ENCODE measurements around the gene SVOPL.

SVOPL gene

DNA sequence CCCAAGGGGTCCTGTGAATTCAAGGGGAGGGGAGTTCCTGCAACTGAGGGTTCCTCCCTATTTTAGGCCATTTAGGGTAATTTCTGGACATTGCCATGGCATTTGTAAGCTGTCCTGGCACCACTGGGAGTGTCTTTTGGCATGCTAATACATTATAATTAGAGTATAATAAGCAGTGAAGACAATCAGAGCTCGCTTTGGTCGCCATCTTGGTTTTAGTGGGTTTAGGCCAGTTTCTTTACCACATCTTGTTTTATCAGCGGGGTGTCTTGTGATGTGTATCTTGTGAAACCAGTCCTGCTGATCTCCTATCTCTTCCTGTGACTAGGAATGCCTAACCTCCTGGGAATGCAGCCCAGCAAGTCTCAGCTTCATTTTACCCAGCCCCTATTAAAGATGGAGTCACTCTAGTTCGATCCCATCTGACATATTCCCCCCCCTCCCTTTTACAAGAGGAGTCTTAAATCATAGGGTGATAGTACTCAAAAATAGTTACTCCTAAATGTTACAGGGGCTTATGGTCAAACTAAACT, 43.2 kb downstream of the SVOPL start:
- no peak for DNase-seq

DNA sequence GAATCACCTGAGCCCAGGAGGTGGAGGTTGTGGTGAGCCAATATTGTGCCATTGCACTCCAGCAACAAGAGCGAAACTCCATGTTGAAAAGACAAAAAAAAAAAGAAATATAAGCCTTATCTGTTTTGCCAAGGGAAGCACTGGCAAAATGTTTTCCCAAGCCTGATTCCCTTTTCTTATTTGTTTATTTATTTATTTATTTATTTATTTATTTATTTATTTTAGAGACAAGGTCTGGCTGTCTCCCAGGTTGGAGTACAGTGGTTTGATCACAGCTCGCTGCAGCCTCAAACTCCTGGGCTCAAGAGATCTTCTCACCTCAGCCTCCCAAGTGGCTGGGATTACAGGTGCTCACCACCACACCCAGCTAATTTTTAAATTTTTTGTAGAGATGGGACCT, 44.2 kb downstream of the SVOPL start:
- no peak for DNase-seq

DNA sequence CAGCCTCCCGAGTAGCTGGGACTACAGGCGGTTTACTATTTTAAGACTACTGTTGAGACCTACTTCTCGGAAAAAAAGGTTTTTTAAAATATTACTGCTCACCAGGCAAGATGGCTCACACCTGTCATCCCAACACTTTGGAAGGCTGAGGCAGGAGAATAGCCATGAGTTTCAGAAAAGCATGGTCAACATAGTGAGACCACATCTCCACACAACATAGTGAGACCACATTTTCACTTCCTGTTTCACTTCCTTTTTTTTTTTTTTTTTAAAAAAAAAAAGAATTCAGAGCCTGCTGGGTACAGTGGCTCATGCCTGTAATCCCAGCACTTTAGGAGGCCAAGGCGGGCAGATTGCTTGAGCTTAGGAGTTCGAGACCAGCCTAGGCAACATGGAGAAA, 46.5 kb downstream of the SVOPL start:
- DNase-seq: no peak

DNA sequence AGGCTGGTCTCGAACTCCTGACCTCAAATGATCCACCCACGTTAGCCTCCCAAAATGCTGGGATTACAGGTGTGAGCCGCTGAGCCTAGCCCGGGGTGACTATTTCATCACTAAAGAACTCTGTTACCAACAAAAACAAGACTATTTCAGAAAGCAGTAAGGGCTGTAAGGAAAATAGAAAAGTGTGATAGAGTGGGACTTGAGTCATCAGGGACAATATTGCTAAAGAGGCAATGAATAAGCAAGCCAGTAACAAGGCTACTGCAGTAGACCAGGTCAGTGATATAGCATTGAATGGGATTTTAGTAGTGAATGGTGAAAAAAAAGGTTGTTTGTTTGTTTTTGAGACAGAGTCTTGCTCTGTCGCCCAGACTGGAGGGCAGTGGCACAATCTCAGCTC, 51.7 kb downstream of the SVOPL start:
- DNase-seq: no peak

DNA sequence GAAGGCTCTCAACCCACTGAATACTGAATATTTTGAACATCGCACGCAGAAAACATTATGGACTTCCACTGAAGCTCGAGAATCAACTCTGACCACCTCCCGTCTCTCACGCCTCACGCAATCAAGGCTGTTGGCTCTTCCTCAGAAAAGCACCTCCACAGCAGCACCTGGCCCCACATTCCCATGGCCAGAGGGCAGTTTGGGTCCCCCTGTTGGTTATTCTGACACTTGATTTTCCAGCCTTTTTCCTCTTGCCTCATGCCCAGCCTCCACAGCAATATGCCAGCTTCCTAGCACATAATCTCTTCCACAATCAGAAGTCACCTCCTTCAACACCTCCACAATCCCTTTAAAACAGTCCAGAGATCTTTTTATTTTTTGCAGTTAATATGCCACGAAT, 55.9 kb downstream of the SVOPL start:
- DNase-seq: no peak

DNA sequence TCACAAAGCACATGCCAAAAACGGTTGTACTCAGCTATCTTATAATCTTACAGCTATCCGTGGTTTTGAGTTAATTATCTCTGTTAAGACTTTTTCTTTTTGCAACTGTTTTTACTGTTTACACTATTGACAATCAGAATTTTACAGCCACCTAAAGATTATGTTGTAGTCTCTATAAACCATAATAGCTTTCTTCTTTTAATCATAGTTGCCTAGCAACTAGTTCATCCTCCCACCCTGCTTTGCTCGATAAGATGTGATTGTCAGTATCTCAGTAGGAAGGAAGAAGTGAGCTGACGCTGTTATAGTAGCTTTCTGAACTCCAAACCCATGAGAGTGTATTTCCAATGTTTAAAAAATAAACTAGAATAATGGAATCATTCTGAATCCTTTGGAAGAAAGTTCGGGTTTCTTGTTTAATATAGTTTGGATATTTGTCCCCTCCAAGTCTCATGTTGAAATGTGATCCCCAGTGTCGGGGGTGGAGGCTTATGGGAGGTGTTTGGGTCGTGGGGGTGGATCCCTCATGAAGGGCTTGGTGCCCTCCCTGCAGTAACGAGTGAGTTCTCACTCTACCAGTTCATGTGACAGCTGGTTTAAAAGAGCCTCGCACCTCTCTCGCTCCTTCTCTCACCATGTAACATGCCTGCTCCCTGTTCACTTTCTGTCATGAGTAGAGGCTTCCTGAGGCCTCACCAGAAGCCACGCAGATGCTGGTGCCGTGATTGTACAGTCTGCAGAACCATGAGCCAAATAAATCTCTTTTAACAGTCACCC, 68.1 kb downstream of the SVOPL start:
- DNase-seq: no peak

DNA sequence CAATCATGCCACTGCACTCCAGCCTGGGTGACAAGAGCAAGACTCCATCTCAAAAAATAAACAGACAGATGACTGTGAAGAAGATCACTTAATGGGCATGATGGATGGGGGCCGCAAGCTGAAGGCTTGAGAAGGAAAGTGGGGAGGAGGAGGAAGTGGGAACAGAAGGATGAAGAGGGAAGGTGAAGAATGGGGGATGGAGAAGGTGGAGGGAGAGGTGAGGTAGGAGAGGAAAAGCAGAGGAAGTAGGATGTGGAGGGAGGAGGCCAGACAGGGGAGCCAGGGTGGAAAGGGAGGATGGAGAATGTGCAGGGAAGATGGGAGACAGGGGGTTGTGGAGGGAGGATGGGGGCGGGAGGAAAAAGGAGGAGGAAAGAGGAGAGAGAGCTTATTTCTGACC, 68.8 kb downstream of the SVOPL start:
- no peak for DNase-seq

DNA sequence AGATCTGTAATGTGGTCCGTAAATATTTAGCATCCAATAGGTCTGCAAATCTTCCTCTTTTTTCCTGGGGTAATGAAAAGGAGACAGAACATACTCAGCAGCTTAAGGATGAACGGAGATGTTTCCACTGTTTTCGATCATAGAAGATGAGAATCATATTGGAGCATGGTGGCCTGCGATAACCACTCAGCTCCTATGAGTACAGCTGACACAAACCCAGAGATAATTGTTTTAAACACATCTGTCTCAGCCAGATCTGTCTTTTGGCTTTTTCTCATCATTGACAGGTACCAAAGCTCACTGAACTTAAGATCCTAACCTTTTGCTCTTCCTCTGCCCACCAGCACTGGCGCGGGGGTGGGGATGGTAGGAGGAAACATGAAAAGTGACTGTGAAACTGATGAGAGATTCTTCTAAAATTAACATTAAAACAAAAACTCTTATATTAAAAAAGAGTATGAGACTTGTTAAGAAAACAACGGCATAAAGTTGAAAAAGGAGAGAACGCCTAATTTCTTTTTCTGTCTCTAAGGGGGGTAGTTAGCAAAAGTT, 71.0 kb downstream of the SVOPL start:
- no peak for DNase-seq

DNA sequence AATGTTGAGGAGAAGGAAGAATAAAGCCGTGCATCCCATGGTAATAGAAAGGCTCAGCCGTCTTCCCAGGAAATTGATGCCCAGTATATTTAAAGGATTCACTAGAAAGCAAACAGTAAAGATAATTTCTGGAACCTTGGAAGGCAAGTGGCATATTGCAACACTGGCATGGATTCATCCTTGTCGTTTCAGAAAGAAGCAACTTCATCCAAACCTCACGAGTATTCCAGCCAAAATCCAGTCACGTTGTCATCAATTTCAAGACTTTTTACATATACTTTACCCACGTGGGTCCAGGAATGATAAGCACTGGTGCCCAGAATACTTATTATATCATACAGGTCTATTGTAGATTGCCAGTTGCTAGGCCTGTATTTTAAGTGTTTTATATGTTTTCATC, 73.8 kb downstream of the SVOPL start:
- no peak for DNase-seq

DNA sequence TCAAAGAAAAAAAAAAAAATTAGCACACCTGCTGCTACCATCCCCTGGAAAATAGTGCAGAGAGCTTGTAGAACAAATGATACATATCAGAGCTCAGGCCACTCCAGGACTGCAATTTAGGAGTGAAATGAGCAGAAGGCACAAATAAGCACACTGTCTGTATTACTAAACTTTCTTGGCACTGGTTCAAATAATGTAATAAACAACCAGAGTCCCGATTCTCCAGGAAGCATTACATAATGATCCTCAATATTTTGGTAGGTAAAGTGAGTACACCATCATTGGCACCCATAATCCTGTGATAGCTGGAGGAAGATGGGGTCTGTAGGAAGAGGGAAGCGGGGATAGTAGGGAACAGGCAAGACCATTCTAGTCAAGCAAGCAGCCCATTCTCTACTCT, 74.3 kb downstream of the SVOPL start:
- no peak for DNase-seq

DNA sequence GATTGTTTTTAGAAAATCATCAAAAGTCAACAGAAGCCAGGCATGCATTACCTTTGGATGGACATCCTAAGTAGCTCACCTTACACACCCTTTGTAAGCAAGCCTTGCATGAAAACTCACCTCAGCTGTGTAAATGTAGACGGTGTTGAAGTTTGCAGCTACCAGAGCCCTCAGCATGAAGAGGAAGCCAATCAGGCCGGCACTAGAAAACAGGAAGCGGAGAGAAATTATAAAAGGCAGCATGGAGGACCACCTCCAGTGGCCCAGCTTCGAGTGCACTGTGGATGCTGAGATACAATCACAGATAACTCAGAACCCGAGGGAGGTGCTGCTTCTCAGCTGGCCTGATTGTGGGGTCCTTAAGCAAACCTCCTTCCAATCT, 75.3 kb downstream of the SVOPL start:
- no peak for DNase-seq

DNA sequence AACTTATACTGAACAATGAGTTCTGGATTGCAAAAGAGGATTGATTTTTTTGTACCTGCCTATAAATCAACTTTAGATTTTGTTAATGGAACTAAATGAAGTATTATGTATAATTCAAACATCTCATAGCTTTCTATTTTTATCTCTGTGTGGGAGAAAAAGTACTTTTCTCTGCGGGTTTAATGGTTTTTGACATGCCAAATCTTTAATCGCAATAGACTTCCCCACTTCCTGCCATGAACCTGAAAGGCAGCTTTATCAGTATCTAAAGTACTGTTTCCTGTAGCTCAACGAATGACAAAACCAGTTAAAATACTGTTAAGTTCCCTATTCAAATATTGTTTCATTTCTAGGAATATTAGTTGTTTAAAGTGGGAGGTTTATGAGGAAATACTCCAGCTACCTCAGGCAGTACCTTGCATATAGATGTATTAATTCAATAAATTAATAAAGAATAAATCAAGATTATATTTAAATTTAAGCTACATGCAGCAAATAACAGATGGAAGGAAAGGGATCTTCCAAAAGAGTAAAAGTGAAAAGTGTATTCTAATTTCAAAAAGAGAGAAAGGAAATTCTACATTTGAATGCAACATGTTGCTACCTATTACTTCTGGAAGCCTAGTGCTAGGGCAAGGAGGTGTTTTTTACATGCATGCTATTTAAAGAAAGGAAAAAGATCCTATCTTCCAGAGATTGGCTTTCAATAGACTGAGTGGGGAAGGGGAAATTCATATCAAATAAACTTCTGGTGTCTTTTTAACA, 75.9 kb downstream of the SVOPL start:
- no peak for DNase-seq

DNA sequence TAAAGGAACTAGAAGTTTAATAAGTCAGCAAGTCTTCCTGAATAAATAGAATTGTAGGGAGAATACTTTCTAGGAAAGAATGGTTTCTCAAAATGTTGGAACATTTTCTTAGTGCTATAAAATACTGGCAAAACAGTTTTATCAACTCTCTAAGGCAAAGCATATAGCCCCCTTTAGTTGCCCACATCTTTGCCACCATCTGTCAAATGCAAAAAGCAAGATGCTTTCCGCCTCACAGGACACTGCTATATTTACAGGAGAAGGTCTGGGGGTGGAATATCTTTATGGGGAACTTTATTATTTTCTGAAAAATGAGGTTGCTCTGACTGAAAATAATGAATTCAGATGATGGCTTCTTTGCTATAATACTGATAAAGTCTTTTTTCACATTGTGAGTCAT, 78.3 kb downstream of the SVOPL start:
- no peak for DNase-seq

DNA sequence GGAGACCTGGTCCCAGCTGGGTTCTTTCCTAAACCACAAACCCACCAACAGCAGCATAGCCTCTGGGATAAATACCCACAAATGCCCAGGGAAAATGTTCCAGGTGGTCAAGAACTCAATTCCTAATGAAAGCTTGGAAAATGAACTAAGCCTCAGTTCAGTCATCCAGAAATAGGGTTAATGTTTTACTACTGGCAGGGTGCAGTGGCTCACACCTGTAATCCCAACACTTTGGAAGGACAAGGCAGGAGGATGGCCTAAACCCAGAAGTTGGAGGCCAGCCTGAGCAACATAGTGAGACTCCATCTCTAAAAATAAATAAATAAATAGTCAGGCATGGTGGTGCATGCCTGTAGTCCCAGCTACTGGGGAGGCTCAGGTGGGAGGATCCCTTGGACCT, 82.2 kb downstream of the SVOPL start:
- no peak for DNase-seq

DNA sequence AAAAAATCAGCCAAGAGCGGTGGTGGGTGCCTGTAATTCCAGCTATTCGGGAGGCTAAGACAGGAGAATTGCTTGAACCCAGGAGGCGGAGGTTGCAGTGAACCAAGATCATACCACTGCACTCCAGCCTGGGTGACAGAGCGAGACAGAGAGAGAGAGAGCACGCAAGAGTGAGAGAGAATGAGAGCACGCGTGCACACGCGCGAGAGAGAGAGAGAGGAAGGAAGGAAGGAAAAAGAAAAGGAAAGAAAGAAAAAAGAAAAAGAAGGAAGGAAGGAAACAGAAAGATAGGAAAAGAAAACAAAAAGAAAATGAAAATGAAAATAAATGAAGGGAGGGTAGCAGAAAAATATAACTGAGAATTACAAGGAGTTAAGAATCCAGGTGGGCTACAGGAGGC, 82.7 kb downstream of the SVOPL start:
- no peak for DNase-seq

DNA sequence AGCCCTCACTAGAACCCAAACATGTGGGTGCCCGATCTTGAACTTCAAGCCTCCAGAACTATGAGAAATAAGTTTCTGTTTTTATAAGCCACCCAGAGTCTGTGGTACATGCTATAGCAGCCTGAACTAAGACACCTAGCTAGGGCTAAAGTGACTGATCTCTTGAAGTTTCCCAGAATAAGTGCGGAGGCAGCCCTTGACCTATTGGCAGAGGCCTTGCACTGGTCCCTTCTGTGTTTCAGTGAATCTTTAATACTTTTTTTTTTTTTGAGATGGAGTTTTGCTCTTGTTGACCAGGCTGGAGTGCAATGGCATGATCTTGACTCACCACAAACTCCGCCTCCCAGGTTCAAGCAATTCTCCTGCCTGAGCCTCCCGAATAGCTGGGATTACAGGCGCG, 85.1 kb downstream of the SVOPL start:
- DNase-seq: no peak

DNA sequence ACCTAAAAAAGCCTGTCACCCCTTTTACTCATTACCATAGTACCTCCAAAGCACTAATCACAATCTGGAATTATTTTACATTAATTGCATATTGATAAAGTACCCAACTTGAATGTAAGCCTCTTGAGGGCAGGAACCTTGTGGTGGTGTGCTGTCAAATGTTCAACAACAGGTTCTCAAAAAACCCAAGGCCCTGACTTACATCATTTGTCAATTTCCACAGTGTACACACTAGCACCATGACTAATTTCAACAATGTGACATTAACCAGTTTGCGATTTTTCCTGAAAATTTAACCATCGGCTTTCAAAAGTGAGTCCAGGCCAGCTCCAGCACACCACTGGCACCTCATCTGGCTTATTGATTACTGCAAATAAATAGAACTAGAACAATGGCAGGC, 87.5 kb downstream of the SVOPL start:
- no peak for DNase-seq

DNA sequence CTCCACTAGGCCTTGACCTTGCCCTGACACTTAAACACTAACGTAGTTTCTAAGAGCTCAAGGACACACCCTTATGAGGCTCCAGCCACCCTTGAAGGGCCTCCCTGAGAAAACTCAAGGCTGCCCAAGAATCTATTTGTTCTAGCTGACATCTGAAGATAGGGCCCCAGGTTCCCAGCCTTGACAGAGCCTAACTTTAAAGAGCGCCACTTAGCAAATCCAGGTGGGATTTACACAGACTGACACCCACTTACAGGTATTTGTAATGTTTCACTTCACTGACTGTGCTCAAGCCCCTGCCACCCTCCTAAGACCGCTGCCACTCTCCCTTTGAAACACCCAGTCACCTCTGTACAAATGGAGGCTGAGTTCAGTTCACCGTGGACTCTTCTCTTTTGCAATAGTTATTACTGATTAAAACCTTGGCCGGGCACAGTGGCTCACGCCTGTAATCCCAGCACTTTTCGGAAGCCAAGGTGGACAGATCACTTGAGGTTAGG, 90.4 kb downstream of the SVOPL start:
- DNase-seq: no peak

DNA sequence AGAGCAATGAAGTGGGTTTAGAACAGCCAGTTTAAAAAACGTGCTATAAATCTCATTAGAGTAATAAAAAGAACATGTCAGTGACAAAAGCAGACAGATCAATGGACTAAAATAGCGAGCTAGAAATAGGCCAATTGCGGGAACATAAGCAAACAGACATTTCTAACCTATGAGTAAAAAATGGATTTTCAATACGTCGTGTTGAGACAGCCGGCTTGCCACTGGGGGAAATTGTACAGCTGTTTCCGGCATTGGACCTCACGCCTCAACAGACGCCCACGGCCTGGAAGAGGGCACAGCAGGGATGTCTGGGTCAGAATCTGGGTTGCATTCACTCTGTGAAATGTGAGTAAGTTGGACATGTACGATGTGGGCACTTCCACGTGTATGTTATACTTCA, 92.9 kb downstream of the SVOPL start:
- peak; percentile 35 for DNase-seq

DNA sequence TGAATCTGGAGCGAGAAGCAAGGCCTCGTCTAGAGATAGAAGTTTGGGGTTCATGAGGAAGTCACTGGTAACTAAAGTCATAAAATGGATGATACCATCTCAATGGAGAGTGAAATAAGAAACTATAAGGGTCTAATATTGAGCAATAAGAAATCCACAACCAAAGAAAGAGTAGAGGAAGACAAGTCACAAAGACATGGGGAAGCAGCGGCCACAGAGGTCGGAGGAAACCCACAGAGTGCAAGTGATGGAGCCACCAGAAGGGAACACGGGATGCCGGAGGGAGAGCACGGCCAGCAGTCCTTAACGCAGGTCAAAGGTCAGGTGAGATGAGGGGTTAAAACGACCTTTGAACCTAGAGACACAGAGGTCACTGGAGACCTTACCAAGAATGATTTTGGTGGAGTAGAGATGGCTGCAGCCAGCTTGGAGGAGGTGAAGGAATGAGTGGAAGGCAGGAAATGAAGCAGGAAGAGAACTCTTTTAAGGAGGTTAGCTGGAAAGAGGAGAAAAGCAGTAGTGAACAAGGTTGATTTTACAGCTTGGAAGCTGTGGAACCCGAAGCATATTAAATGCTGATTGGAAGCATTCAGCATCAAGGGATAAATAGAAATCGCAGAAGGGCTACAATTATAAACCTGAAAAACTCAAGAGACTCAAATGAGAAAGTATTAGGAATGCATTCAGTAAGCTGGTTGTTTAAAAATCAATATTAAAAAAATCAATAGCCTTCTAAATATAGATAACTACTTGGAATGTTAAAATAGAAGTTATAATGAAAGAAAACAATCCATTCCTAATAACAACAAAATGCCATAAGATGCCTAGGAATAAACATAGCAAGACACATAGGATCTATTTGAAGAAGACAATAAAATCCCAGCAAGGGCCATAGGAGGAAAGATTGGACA, 93.7 kb downstream of the SVOPL start:
- DNase-seq: no peak

DNA sequence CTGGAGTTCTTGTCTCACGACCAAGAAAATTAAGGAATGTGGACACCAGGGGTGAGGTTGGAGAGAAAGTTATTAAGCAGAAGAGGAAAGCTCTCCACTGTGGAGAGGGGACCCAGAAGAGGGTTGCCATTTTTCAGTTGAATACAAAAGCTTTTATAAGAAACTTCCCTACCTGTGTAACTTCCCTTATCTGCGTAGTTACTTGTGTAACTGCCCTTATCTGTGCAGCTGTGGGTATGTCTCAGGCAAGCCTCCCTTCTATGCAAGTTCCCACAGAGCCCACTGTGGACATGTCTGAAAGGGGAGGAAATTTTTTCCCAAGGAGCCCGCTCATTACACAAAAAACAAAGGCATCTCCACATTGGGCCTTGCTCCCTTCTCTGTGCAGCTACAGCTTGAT, 94.9 kb downstream of the SVOPL start:
- DNase-seq: no peak

DNA sequence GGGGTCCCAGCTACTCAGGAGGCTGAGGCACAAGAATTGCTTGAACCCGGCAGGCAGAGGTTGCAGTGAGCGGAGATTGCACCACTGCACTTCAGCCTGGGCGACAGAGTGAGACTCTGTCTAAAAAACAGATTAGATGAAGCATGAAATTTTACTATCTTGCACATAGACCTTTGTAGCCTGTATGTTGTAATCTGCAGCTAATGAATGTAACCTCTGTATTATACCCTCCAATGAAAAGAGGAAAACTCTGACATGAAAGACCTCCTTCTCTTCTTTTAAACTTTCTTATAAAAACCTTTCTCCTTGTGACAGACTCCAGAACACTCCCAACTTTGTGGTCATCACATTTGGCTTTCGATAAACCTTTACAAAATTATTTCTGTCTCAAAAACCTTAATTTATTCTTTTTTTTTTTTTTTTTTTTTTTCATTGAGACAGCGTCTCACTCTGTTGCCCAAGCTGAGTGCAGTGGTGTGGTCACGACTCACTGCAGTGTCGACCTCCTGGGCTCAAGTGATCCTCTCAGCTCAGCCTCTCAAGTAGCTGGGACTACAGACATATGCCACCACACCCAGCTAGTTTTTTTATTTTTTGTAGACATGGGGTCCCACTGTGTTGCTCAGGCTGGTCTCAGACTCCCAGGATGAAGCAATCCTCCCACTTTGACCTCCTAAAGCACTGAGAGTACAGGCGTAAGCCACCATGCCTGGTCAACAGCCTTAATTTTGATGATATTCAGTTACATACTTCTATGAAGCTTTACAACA, 97.4 kb downstream of the SVOPL start:
- peak; percentile 2 for DNase-seq
